NCI-H524 (cell line): ENCODE results near the gene NUDT3.

Experiments
- DNase-seq, 2 experiments: peaks; one replicate each; lab custom pipeline; 2025; lab: John Stamatoyannopoulos, UW

Gene NUDT3

GRCh38 chr6:34322732-34323131, 69.7 kb downstream of the NUDT3 start:
- DNase-seq: no peak

- DNase-seq: no peak
Observed at GRCh38 chr6:34321821-34322220, 70.6 kb downstream of the NUDT3 start.

GRCh38 chr6:34319471-34319885, 73.0 kb downstream of the NUDT3 start:
- DNase-seq: no peak

GRCh38 chr6:34318499-34319470, 73.7 kb downstream of the NUDT3 start:
- no peak for DNase-seq

GRCh38 chr6:34317882-34318498, 74.5 kb downstream of the NUDT3 start:
- no peak for DNase-seq

GRCh38 chr6:34317172-34317477, 75.3 kb downstream of the NUDT3 start:
- DNase-seq: no peak

GRCh38 chr6:34316431-34317171, 75.9 kb downstream of the NUDT3 start:
- no peak for DNase-seq

- no peak for DNase-seq
Observed at GRCh38 chr6:34315780-34316179, 76.7 kb downstream of the NUDT3 start.

- no peak for DNase-seq
Observed at GRCh38 chr6:34315256-34315655, 77.2 kb downstream of the NUDT3 start.

- DNase-seq: no peak
Observed at GRCh38 chr6:34312259-34312658, 80.2 kb downstream of the NUDT3 start.

GRCh38 chr6:34310817-34311216, 81.7 kb downstream of the NUDT3 start:
- DNase-seq: no peak

GRCh38 chr6:34308483-34308882, 84.0 kb downstream of the NUDT3 start:
- DNase-seq: no peak

- peak; percentile 76 to 97 for DNase-seq
Observed at GRCh38 chr6:34305982-34306708, 86.3 kb downstream of the NUDT3 start.

- DNase-seq: no peak
Observed at GRCh38 chr6:34305497-34305896, 87.0 kb downstream of the NUDT3 start.

GRCh38 chr6:34304164-34304563, 88.3 kb downstream of the NUDT3 start:
- no peak for DNase-seq

- no peak for DNase-seq
Observed at GRCh38 chr6:34302929-34303328, 89.5 kb downstream of the NUDT3 start.

- DNase-seq: peak; percentile 25 to 70
Observed at GRCh38 chr6:34301408-34301807, 91.1 kb downstream of the NUDT3 start.

GRCh38 chr6:34300332-34300751, 92.1 kb downstream of the NUDT3 start:
- DNase-seq: no peak

GRCh38 chr6:34298941-34299340, 93.5 kb downstream of the NUDT3 start:
- no peak for DNase-seq

- DNase-seq: no peak
Observed at GRCh38 chr6:34295721-34296120, 96.7 kb downstream of the NUDT3 start.

GRCh38 chr6:34292954-34293353, 99.5 kb downstream of the NUDT3 start:
- no peak for DNase-seq

- no peak for DNase-seq
Observed at GRCh38 chr6:34289137-34289536, 103.3 kb downstream of the NUDT3 start.
